ENCODE data around the gene DTNBP1. TPM values are rescaled to one million over a fixed set of nuclear protein-coding genes. Genes with fewer than 3 reads are reported as not detected.

DTNBP1 gene
- total and polyA plus RNA-seq, 4 donors: 3.1 to 6.0 (median 4.3) TPM

DNA sequence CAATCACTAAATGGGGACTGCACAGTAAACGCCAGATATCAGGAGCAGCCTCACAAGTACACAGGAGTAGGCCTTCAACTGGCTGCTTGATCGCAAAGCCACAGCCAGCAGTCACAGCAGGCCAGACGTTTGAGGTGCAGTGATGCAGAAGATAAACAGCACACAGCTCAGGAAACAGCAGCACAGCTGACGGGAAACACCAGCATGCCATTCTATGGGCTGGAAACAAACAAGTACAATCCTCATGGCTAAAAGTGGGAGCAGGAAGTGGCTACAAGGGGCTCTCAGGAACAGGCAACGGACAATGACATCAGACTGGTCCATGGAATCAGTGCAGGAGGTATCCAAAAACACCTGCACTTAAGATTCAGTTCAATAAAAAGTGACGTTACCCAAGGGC lies 111.0 kb downstream of the DTNBP1 start:
- Histone ChIP-seq H3K27ac (ENCODE audit: low read depth in 1 of 2, low read length in 2 of 2) (no peak overlapping the region), H3K27me3 (ENCODE audit: control insufficient read depth in 4 of 4, insufficient read depth in 4 of 4, low read length in 3 of 4) (no peaks in the 10 kb centered on the region), H3K9ac (ENCODE audit: low read depth in 1 of 2, low read length in 2 of 2) (no peak overlapping the region), H3K4me1 (ENCODE audit: control insufficient read depth in 4 of 4, insufficient read depth in 4 of 4, low read length in 3 of 4) (no peaks in the 10 kb centered on the region), H3K36me3 (ENCODE audit: control insufficient read depth in 4 of 4, insufficient read depth in 3 of 4, low read depth in 1 of 4, low read length in 3 of 4) (no peaks in the 10 kb centered on the region), H3K9me3 (ENCODE audit: control insufficient read depth in 4 of 4, low read length in 3 of 4) (no peaks in the 10 kb centered on the region), H3K4me3 (ENCODE audit: low read depth in 1 of 3, low read length in 3 of 3) (no peak overlapping the region)
- no peak for DNase-seq (ENCODE audit: low spot score)
- TF ChIP-seq HNF4G (IDR thresholded peaks at IDR 0.05): no peak
- TF ChIP-seq, protein P1, sequence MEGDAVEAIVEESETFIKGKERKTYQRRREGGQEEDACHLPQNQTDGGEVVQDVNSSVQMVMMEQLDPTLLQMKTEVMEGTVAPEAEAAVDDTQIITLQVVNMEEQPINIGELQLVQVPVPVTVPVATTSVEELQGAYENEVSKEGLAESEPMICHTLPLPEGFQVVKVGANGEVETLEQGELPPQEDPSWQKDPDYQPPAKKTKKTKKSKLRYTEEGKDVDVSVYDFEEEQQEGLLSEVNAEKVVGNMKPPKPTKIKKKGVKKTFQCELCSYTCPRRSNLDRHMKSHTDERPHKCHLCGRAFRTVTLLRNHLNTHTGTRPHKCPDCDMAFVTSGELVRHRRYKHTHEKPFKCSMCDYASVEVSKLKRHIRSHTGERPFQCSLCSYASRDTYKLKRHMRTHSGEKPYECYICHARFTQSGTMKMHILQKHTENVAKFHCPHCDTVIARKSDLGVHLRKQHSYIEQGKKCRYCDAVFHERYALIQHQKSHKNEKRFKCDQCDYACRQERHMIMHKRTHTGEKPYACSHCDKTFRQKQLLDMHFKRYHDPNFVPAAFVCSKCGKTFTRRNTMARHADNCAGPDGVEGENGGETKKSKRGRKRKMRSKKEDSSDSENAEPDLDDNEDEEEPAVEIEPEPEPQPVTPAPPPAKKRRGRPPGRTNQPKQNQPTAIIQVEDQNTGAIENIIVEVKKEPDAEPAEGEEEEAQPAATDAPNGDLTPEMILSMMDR (IDR thresholded peaks at IDR 0.05; ENCODE audit: low read depth, low read length, missing input control): no peak
- no peak for TF ChIP-seq JUND (IDR thresholded peaks at IDR 0.05)
- no peak for TF ChIP-seq FOXA2 (IDR thresholded peaks at IDR 0.05)
- TF ChIP-seq, protein P2, sequence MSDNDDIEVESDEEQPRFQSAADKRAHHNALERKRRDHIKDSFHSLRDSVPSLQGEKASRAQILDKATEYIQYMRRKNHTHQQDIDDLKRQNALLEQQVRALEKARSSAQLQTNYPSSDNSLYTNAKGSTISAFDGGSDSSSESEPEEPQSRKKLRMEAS (IDR thresholded peaks at IDR 0.05): no peak
- TF ChIP-seq RAD21 (IDR thresholded peaks at IDR 0.05): no peak
- no peak for TF ChIP-seq EGR1 (IDR thresholded peaks at IDR 0.05; ENCODE audit: low read depth in 2 of 2)
- TF ChIP-seq, protein P3, sequence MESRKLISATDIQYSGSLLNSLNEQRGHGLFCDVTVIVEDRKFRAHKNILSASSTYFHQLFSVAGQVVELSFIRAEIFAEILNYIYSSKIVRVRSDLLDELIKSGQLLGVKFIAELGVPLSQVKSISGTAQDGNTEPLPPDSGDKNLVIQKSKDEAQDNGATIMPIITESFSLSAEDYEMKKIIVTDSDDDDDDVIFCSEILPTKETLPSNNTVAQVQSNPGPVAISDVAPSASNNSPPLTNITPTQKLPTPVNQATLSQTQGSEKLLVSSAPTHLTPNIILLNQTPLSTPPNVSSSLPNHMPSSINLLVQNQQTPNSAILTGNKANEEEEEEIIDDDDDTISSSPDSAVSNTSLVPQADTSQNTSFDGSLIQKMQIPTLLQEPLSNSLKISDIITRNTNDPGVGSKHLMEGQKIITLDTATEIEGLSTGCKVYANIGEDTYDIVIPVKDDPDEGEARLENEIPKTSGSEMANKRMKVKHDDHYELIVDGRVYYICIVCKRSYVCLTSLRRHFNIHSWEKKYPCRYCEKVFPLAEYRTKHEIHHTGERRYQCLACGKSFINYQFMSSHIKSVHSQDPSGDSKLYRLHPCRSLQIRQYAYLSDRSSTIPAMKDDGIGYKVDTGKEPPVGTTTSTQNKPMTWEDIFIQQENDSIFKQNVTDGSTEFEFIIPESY (IDR thresholded peaks at IDR 0.05): no peak
- no peak for TF ChIP-seq FOXA1 (IDR thresholded peaks at IDR 0.05)
- TF ChIP-seq, protein P4, sequence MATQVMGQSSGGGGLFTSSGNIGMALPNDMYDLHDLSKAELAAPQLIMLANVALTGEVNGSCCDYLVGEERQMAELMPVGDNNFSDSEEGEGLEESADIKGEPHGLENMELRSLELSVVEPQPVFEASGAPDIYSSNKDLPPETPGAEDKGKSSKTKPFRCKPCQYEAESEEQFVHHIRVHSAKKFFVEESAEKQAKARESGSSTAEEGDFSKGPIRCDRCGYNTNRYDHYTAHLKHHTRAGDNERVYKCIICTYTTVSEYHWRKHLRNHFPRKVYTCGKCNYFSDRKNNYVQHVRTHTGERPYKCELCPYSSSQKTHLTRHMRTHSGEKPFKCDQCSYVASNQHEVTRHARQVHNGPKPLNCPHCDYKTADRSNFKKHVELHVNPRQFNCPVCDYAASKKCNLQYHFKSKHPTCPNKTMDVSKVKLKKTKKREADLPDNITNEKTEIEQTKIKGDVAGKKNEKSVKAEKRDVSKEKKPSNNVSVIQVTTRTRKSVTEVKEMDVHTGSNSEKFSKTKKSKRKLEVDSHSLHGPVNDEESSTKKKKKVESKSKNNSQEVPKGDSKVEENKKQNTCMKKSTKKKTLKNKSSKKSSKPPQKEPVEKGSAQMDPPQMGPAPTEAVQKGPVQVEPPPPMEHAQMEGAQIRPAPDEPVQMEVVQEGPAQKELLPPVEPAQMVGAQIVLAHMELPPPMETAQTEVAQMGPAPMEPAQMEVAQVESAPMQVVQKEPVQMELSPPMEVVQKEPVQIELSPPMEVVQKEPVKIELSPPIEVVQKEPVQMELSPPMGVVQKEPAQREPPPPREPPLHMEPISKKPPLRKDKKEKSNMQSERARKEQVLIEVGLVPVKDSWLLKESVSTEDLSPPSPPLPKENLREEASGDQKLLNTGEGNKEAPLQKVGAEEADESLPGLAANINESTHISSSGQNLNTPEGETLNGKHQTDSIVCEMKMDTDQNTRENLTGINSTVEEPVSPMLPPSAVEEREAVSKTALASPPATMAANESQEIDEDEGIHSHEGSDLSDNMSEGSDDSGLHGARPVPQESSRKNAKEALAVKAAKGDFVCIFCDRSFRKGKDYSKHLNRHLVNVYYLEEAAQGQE (IDR thresholded peaks at IDR 0.05): no peak
- TF ChIP-seq SP1 (IDR thresholded peaks at IDR 0.05): no peak
- 73% methylated on average over 6 of the region's 6 CpGs for WGBS

DNA sequence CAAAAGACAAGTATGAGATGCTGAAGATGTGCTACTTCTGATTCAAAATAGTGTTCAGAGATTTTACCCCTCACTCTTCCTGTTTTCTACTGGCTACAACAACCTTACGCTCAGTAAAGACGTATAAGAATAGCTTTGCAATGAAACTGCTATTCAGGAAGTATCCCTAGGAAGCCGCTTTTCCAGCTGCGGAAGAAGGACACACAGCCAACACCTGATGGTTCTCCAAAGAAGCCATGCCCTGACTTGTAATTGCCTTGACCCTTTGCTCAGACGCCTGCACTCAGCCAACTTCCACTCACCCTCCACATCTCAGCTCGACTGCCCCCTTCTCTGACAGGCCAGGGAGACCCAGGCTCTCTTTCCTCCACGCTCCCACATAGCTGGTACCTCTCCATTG lies 111.6 kb downstream of the DTNBP1 start:
- no peaks in the 10 kb centered on the region for H3K36me3 ChIP-seq (ENCODE audit: control insufficient read depth in 4 of 4, insufficient read depth in 3 of 4, low read depth in 1 of 4, low read length in 3 of 4)
- no peaks in the 10 kb centered on the region for H3K27me3 ChIP-seq (ENCODE audit: control insufficient read depth in 4 of 4, insufficient read depth in 4 of 4, low read length in 3 of 4)
- H3K4me1 ChIP-seq (ENCODE audit: control insufficient read depth in 4 of 4, insufficient read depth in 4 of 4, low read length in 3 of 4): no peaks in the 10 kb centered on the region
- H3K9me3 ChIP-seq (ENCODE audit: control insufficient read depth in 4 of 4, low read length in 3 of 4): no peaks in the 10 kb centered on the region
- no peak overlapping the region for H3K4me3 ChIP-seq (ENCODE audit: low read depth in 1 of 3, low read length in 3 of 3)
- no peak for DNase-seq (ENCODE audit: low spot score)
- WGBS: 86% methylated on average over 7 of the region's 7 CpGs
- H3K9ac ChIP-seq (ENCODE audit: low read depth in 1 of 2, low read length in 2 of 2): no peak overlapping the region
- no peak overlapping the region for H3K27ac ChIP-seq (ENCODE audit: low read depth in 1 of 2, low read length in 2 of 2)
- TF ChIP-seq EGR1 (IDR thresholded peaks at IDR 0.05; ENCODE audit: low read depth in 2 of 2): no peak
- TF ChIP-seq, protein P3 (IDR thresholded peaks at IDR 0.05): no peak
- TF ChIP-seq HNF4G (IDR thresholded peaks at IDR 0.05): no peak
- no peak for TF ChIP-seq FOXA2 (IDR thresholded peaks at IDR 0.05)
- TF ChIP-seq, protein P5, sequence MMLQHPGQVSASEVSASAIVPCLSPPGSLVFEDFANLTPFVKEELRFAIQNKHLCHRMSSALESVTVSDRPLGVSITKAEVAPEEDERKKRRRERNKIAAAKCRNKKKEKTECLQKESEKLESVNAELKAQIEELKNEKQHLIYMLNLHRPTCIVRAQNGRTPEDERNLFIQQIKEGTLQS (IDR thresholded peaks at IDR 0.05): no peak
- TF ChIP-seq, protein P2 (IDR thresholded peaks at IDR 0.05): no peak
- TF ChIP-seq RAD21 (IDR thresholded peaks at IDR 0.05): no peak
- TF ChIP-seq RXRA (IDR thresholded peaks at IDR 0.05): no peak

Data from liver (tissue), 9 donors.